Gastroesophageal sphincter (tissue), 4 donors: ENCODE results near the gene DCAF10. TPM values are rescaled to one million over a fixed set of nuclear protein-coding genes. Genes with fewer than 3 reads are reported as not detected.
A peak's percentile ranks its signal among the peaks of the same experiment; 100 is the strongest.

ENCODE experiments used
- ATAC-seq: fragments of 150-250 bp; one replicate; pipeline ENCODE4 v1.9.1; 2016; ENCODE audit warnings: mild to moderate bottlenecking, moderate library complexity
- H3K27ac ChIP-seq, 4 donors: fragments of 200-600 bp; sonication (generic) in 3 of 4; 1 replicate in 3 of 4; 2 replicates in 1 of 4; pipeline ENCODE4 v1.5.1; 2016 to 2019
- H3K27me3 ChIP-seq: fragments of 200-600 bp; sonication (generic); one replicate; pipeline ENCODE4 v1.5.1; 2019
- H3K36me3 ChIP-seq, 2 donors: fragments of 200-600 bp; sonication (generic); one replicate each; pipeline ENCODE4 v1.5.1; 2019; ENCODE audit warnings: control low read depth in 1 of 2
- H3K4me1 ChIP-seq, 3 donors: fragments of 200-600 bp; sonication (generic); 1 replicate in 2 of 3; 2 replicates in 1 of 3; pipeline ENCODE4 v1.5.1; 2016 to 2019; ENCODE audit warnings: control low read depth in 2 of 3
- H3K4me3 ChIP-seq, 2 donors: fragments of 200-600 bp; sonication (generic); one replicate each; pipeline ENCODE4 v1.5.1; 2019; ENCODE audit warnings: mild to moderate bottlenecking in 1 of 2, moderate library complexity in 1 of 2
- H3K9me3 ChIP-seq, 3 donors: fragments of 200-600 bp; sonication (generic); one replicate each; pipeline ENCODE4 v1.5.1; 2017 to 2019; ENCODE audit warnings: control low read depth in 2 of 3
- EP300 ChIP-seq: sonication (generic); formaldehyde crosslinking; IDR thresholded peaks from one replicate; pipeline ENCODE4 v1.6.1; 2017; ENCODE audit warnings: antibody characterized with exemption, mild to moderate bottlenecking
- POLR2A ChIP-seq, 2 donors: fragments of 450-650 bp; IDR thresholded peaks; one replicate each; pipeline ENCODE4 v1.6.1; 2017; ENCODE audit warnings: antibody characterized with exemption in 2 of 2, mild to moderate bottlenecking in 2 of 2, moderate library complexity in 1 of 2
- POLR2AphosphoS5 ChIP-seq: sonication (generic); formaldehyde crosslinking; IDR thresholded peaks from one replicate; pipeline ENCODE4 v1.6.1; 2017; ENCODE audit warnings: antibody characterized with exemption
- WGBS, 2 donors: methylation state at CpG; one replicate each; pipeline ENCODE4 v1.1.5; 2018; ENCODE audit warnings: low coverage in 1 of 2; 5-methylcytosine and 5-hydroxymethylcytosine counted together
- total RNA-seq, 4 donors: library from RNA; depleted of rRNA; stranded (reverse); fragments of >200 nt; gene quantifications; one replicate each; pipeline ENCODE4 v1.1.0, GENCODE V29; 2016
- TF ChIP-seq, protein P1 (sequence below), 4 experiments: fragments of 200-600 bp in 2 of 4; fragments of 450-650 bp in 2 of 4; sonication (generic) in 1 of 4; IDR thresholded peaks; one replicate each; pipeline ENCODE4 v1.5.1; 2017 to 2019; ENCODE audit warnings: antibody characterized with exemption in 4 of 4, mild to moderate bottlenecking in 2 of 4, moderate library complexity in 2 of 4

Gene DCAF10
- total RNA-seq, 4 donors from 2014 or later = 20.6 to 37.4 (median 30.1) TPM

DNA sequence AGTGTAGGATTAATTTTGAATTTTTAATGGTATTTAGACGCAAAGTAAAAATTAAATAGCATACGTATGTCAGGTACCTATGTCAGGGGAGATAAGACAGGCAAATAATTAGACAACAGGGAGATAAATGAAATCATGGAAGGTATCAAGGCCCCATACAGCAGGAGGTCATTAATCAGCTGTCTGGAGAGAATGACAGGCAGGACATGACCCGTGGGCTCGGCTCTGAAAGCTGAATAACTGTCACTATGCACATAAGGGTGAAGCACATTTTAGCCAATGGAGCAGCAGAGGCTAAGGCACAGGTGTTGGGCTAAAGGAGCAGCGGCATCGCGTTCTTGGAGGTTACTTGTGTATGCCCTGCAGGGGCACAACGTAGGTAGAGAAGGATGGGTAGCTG is 91.5 kb downstream of the DCAF10 start:
- Histone ChIP-seq H3K4me3 (no peak overlapping the region), H3K27ac (no peak overlapping the region), H3K9me3 (no peaks in the 10 kb centered on the region), H3K27me3 (no peaks in the 10 kb centered on the region), H3K4me1 (no peaks in the 10 kb centered on the region), H3K36me3 (peaks cover 0 to 77% of the 10 kb centered on the region in 2 donors)
- WGBS, 2 donors = 81 to 84% methylated on average over 8 of the region's 8 CpGs
- ATAC-seq = no peak
- TF ChIP-seq POLR2A (IDR thresholded peaks at IDR 0.05) (no peak), POLR2AphosphoS5 (no peak), EP300 (no peak)
- TF ChIP-seq, protein P1, sequence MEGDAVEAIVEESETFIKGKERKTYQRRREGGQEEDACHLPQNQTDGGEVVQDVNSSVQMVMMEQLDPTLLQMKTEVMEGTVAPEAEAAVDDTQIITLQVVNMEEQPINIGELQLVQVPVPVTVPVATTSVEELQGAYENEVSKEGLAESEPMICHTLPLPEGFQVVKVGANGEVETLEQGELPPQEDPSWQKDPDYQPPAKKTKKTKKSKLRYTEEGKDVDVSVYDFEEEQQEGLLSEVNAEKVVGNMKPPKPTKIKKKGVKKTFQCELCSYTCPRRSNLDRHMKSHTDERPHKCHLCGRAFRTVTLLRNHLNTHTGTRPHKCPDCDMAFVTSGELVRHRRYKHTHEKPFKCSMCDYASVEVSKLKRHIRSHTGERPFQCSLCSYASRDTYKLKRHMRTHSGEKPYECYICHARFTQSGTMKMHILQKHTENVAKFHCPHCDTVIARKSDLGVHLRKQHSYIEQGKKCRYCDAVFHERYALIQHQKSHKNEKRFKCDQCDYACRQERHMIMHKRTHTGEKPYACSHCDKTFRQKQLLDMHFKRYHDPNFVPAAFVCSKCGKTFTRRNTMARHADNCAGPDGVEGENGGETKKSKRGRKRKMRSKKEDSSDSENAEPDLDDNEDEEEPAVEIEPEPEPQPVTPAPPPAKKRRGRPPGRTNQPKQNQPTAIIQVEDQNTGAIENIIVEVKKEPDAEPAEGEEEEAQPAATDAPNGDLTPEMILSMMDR (IDR thresholded peaks at IDR 0.05) = no peak

DNA sequence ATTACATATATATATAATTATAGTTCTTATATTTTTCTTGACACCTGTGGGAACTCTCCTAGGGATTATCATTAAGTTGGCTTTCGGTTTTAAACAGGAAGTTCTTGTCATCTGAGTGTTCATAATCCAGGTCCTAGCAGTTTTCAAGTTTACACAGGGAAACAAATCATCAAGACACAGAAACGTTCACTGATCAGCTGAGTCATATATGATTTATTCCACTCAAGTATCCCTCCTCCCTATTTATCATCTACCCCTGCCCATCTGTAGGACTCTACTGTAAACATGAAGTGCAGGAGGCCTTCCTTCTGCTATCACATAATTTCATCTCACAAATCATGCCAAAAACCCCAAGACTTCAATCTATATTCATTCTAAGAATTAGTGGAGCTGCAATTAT is 97.1 kb downstream of the DCAF10 start:
- H3K4me3 ChIP-seq = no peak overlapping the region
- TF ChIP-seq, protein P1 (IDR thresholded peaks at IDR 0.05) = no peak
- no peak for TF ChIP-seq EP300
- TF ChIP-seq POLR2A (IDR thresholded peaks at IDR 0.05) = no peak
- no peak for TF ChIP-seq POLR2AphosphoS5
- H3K4me1 ChIP-seq = peaks cover 0 to 8% (median 7%) of the 10 kb centered on the region in 3 donors
- H3K27ac ChIP-seq = no peak overlapping the region
- 40 to 43% methylated on average over 2 of the region's 2 CpGs for WGBS, 2 donors
- H3K9me3 ChIP-seq = no peaks in the 10 kb centered on the region
- no peaks in the 10 kb centered on the region for H3K27me3 ChIP-seq
- ATAC-seq = no peak
- H3K36me3 ChIP-seq = peaks cover 0 to 68% of the 10 kb centered on the region in 2 donors

DNA sequence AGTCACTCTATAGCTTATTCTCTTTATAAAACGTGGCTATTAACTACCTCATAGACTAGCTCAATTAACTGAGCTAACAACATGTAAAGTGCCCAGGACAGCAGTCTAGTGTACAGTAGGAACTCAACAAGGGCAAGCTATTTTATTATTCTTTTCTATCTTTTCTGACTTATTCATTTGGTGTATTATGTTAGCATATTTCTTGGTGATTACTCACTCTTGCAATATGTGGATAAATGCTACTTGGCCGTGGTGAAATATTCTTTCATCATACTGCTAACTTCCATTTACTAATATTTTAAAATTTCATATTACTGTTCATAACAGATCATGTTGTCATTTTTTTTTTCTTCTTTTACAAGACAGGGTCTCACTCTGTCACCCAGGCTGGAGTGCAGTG is 98.4 kb downstream of the DCAF10 start:
- Histone ChIP-seq H3K4me1 (peaks cover 0 to 18% (median 12%) of the 10 kb centered on the region in 3 donors), H3K4me3 (no peak overlapping the region), H3K27me3 (no peaks in the 10 kb centered on the region), H3K9me3 (no peaks in the 10 kb centered on the region), H3K27ac (no peak overlapping the region), H3K36me3 (peaks cover 0 to 55% of the 10 kb centered on the region in 2 donors)
- no peak for ATAC-seq
- WGBS, 2 donors = 73 to 83% methylated on average over 2 of the region's 2 CpGs
- TF ChIP-seq POLR2A (IDR thresholded peaks at IDR 0.05) = no peak
- TF ChIP-seq, protein P1 (IDR thresholded peaks at IDR 0.05) = no peak
- TF ChIP-seq POLR2AphosphoS5 = no peak
- TF ChIP-seq EP300 = no peak

DNA sequence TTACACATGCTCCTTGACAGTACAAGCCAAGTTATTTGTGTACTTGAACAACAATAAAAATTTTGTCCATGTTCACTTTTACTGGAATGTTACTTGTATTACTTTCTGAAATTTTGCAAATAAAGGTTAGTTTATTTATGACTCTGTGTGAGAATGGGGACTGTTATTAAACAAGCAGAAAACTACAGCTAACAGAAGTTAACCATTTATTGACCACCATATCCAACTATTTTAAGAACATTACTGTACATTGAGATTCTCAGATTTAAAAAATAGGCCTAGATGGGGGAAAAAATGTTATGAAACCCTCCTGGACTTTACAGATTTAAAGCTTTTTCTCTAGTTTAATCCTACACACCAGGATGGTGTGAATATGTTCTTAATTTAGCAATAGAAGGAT is 101.5 kb downstream of the DCAF10 start:
- Histone ChIP-seq H3K4me1 (peaks cover 0 to 29% (median 12%) of the 10 kb centered on the region in 3 donors), H3K36me3 (peaks cover 0 to 24% of the 10 kb centered on the region in 2 donors), H3K4me3 (no peak overlapping the region), H3K9me3 (no peaks in the 10 kb centered on the region), H3K27ac (no peak overlapping the region), H3K27me3 (no peaks in the 10 kb centered on the region)
- ATAC-seq = no peak
- no peak for TF ChIP-seq POLR2AphosphoS5
- TF ChIP-seq POLR2A (IDR thresholded peaks at IDR 0.05) = no peak
- TF ChIP-seq, protein P1 (IDR thresholded peaks at IDR 0.05) = no peak
- TF ChIP-seq EP300 = no peak

DNA sequence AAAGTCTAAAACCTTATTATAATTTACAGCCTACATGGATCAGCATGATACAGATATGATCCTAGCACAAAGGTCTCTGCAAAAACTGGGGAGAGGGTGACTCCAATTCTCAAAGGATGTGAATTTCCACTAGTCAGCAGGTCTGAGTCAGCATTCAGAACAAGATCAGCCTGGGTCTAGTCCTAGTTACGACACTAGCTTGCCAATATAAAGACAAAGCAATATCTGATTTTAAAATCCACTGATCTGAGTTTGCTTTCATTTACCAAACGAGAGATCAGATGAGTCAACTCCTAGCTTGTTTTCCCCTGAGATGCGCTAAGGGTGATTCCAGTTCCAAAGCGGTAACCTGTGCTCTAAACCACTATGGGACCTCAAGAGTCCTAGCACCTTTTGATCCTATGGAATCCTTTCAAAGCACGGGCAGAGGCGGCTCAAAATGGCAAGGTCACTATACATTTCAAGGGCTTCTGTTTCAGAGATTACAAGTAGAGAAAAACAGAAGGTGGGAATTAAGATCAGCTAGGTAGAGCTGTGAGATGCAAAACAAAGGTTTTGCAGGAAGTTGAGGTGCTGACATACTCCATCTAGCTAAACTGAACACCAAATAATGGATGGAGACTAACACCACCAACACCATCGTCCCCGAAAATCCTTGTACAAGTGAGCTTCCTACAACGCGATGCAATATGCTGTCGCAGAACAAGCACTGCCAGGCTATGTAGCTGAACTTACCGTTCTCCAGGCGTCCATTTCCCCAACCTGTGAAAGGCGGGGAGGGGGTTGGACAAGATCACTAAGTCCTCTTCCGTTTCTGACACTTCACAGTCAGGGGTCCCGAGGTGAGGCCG is 102.4 kb downstream of the DCAF10 start:
- Histone ChIP-seq H3K27me3 (no peaks in the 10 kb centered on the region), H3K36me3 (peaks cover 0 to 16% of the 10 kb centered on the region in 2 donors), H3K9me3 (no peaks in the 10 kb centered on the region), H3K27ac (peak overlapping the region; percentile 50 to 96 (median 90)), H3K4me1 (peaks cover 0 to 29% (median 12%) of the 10 kb centered on the region in 3 donors), H3K4me3 (peak overlapping the region; percentile 77 to 84)
- TF ChIP-seq POLR2A (IDR thresholded peaks at IDR 0.05) (no peak), POLR2AphosphoS5 (no peak), EP300 (no peak)
- TF ChIP-seq, protein P1 (IDR thresholded peaks at IDR 0.05) = no peak
- 6 to 10% methylated on average over 13 to 16 of the region's 17 CpGs for WGBS, 2 donors
- no peak for ATAC-seq
